Measurements from ENCODE around the gene DONSON. TPM values are rescaled to one million over a fixed set of nuclear protein-coding genes. Genes with fewer than 3 reads are reported as not detected.
A peak's percentile ranks its signal among the peaks of the same experiment; 100 is the strongest.
"Not testable (repeated sequence)": the region's sequence is repeated elsewhere in the genome, so short reads cannot be mapped to it uniquely, and the experiment has no call there.

Gene DONSON
- 42.6 and 48.5 TPM in 2 replicates for total RNA-seq (2021)
- Bru-seq, nascent RNA, result percentile 92 among the genes with signal in this experiment
- percentile 92 among the genes with signal in this experiment for BruChase-seq, experiment 1, labeled RNA remaining after a 2-hour chase
- BruChase-seq, experiment 2, labeled RNA remaining after a 6-hour chase, result percentile 94 among the genes with signal in this experiment
- long read RNA-seq, transcript DONSON-201 (10 exons, 2,170 nt), result major isoform, 57 of 88 reads
- long read RNA-seq, partial matches to known transcripts, result 11 of 88 reads
- long read RNA-seq, other reads (novel, unspliced or antisense), result 18 of 88 reads

- peak; percentile 87 for DNase-seq (ENCODE audit: low spot score)
- intact Hi-C loops (cut with micrococcal nuclease; ENCODE audit: unreplicated experiment), result loop anchor here (5.0 kb wide), 1 partner anchor 46 kb away; the partner anchor contains the start of genes GART and SON
- H3K4me1 ChIP-seq (ENCODE audit: insufficient read depth, low read length, poor library complexity, severe bottlenecking), result peaks cover 8% of the 10 kb centered on the region
- no peaks in the 10 kb centered on the region for H3K9me3 ChIP-seq (ENCODE audit: low read depth, low read length, poor library complexity, severe bottlenecking)
- ChIA-PET POLR2A (ENCODE audit: low non-redundant PET) (no interaction called here), CTCF (interaction anchor here (0.5 to 1.7 kb wide), 5 partner anchors 17 to 68 kb away, joined by 3 to 13 read pairs (median 4); no protein-coding TSS in a partner anchor)
- H3K27ac ChIP-seq (ENCODE audit: low read depth, low read length, poor library complexity, severe bottlenecking), result peak within 1 kb of the TSS; percentile 96
- no TSS peak for BruUV-seq (replicated peaks)
- H3K36me3 ChIP-seq (ENCODE audit: insufficient read depth, low read length, poor library complexity, severe bottlenecking), result peaks cover 26% of the 10 kb centered on the region
- TF ChIP-seq, protein P1, sequence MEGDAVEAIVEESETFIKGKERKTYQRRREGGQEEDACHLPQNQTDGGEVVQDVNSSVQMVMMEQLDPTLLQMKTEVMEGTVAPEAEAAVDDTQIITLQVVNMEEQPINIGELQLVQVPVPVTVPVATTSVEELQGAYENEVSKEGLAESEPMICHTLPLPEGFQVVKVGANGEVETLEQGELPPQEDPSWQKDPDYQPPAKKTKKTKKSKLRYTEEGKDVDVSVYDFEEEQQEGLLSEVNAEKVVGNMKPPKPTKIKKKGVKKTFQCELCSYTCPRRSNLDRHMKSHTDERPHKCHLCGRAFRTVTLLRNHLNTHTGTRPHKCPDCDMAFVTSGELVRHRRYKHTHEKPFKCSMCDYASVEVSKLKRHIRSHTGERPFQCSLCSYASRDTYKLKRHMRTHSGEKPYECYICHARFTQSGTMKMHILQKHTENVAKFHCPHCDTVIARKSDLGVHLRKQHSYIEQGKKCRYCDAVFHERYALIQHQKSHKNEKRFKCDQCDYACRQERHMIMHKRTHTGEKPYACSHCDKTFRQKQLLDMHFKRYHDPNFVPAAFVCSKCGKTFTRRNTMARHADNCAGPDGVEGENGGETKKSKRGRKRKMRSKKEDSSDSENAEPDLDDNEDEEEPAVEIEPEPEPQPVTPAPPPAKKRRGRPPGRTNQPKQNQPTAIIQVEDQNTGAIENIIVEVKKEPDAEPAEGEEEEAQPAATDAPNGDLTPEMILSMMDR (conservative IDR thresholded peaks at IDR 0.05; ENCODE audit: low read depth, low read length), result no peak
- TF ChIP-seq EZH2 (IDR thresholded peaks at IDR 0.05; ENCODE audit: borderline replicate concordance, low read depth, low read length, poor library complexity, severe bottlenecking), result no peak
- peak within 1 kb of the TSS; percentile 98 for H3K4me3 ChIP-seq (ENCODE audit: low read depth, low read length, poor library complexity, severe bottlenecking)
- no peaks in the 10 kb centered on the region for H3K27me3 ChIP-seq (replicated peaks; ENCODE audit: insufficient read depth, low read depth, low read length, poor library complexity)
These were observed at the start of gene DONSON for GRCh38 chr21:33588485-33589335. Gene DONSON (minus strand): TSS chr21:33588684. CDS start chr21:33588641, 43 bp downstream.

DNA sequence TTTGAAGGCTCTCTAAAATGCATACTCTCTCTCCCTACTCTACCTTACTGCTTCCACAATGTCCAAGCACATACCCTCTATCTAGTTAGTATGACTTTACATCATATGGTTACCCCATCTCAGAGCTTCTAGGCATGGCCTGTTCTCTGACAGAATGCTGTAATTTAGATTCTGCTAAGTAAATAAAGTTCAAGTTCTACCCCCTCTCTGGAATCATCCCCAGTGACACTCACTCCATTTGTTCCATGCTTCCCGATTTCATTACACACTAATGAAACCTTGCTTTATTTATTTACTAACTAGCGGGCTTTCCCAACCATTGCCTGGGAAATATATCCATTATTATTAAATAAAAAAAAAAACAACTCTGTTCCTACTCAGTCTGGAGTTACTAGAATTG lies 45.8 kb upstream of the DONSON start:
- TF ChIP-seq, protein P1 (conservative IDR thresholded peaks at IDR 0.05; ENCODE audit: low read depth, low read length), result no peak
- no peak for TF ChIP-seq EZH2 (IDR thresholded peaks at IDR 0.05; ENCODE audit: borderline replicate concordance, low read depth, low read length, poor library complexity, severe bottlenecking)
- intact Hi-C loops (cut with micrococcal nuclease; ENCODE audit: unreplicated experiment), result no loop called here
- POLR2A ChIA-PET (ENCODE audit: low non-redundant PET), result no interaction called here
- Histone ChIP-seq H3K9me3 (ENCODE audit: low read depth, low read length, poor library complexity, severe bottlenecking) (no peaks in the 10 kb centered on the region), H3K4me1 (ENCODE audit: insufficient read depth, low read length, poor library complexity, severe bottlenecking) (no peaks in the 10 kb centered on the region), H3K27me3 (replicated peaks; ENCODE audit: insufficient read depth, low read depth, low read length, poor library complexity) (no peaks in the 10 kb centered on the region), H3K4me3 (ENCODE audit: low read depth, low read length, poor library complexity, severe bottlenecking) (no peak overlapping the region), H3K36me3 (ENCODE audit: insufficient read depth, low read length, poor library complexity, severe bottlenecking) (peaks cover 30% of the 10 kb centered on the region), H3K27ac (ENCODE audit: low read depth, low read length, poor library complexity, severe bottlenecking) (no peak overlapping the region)
- no peak for DNase-seq (ENCODE audit: low spot score)
- no TSS peak for BruUV-seq (replicated peaks)
- CTCF ChIA-PET, result no interaction called here

DNA sequence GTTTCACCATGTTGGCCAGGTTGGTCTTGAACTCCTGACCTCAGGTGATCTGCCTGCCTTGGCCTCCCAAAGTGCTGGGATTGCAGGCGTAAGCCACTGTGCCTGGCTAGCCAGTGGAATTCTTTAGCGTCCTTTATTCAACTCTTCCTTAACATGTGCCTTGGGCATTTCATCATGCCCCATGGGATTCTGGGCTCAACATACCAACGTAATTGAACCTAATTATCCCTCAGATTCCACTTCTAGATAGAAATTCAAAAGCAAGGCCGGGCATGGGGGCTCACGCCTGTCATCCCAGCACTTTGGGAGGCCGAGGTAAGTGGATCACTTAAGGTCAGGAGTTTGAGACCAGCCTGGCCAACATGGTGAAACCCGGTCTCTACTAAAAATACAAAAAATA lies 37.7 kb upstream of the DONSON start:
- intact Hi-C loops (cut with micrococcal nuclease; ENCODE audit: unreplicated experiment); H3K9me3 ChIP-seq (ENCODE audit: low read depth, low read length, poor library complexity, severe bottlenecking); H3K4me3 ChIP-seq (ENCODE audit: low read depth, low read length, poor library complexity, severe bottlenecking); BruUV-seq (replicated peaks); H3K27ac ChIP-seq (ENCODE audit: low read depth, low read length, poor library complexity, severe bottlenecking); H3K4me1 ChIP-seq (ENCODE audit: insufficient read depth, low read length, poor library complexity, severe bottlenecking); H3K27me3 ChIP-seq (replicated peaks; ENCODE audit: insufficient read depth, low read depth, low read length, poor library complexity): not testable (repeated sequence)
- peak; percentile 60 for DNase-seq (ENCODE audit: low spot score)
- peaks cover 29% of the 10 kb centered on the region for H3K36me3 ChIP-seq (ENCODE audit: insufficient read depth, low read length, poor library complexity, severe bottlenecking)
- POLR2A ChIA-PET (ENCODE audit: low non-redundant PET), result interaction anchor here (0.7 kb wide), 1 partner anchor 135 kb away, joined by 3 read pairs; the partner anchor contains the start of gene DNAJC28
- CTCF ChIA-PET, result interaction anchor here (0.6 kb wide), 1 partner anchor 276 kb away, joined by 3 read pairs; no protein-coding TSS in a partner anchor
